Measurements from ENCODE around the gene RFPL1. TPM values are rescaled to one million over a fixed set of nuclear protein-coding genes. Genes with fewer than 3 reads are reported as not detected.

Gene RFPL1
- total and polyA plus RNA-seq, 2 experiments from 2014 or later, result not detected

- H3K4me2 ChIP-seq, result no peak overlapping the region
- H3K79me2 ChIP-seq, result no peaks in the 10 kb centered on the region
- peak; percentile 48 for DNase-seq (ENCODE audit: low spot score)
- no peaks in the 10 kb centered on the region for H3K9me2 ChIP-seq (replicated peaks; ENCODE audit: insufficient read depth)
- 74% methylated on average over 2 of the region's 2 CpGs for WGBS (ENCODE audit: low lambda C conversion rate, missing lambda C conversion rate)
- H3K36me3 ChIP-seq (replicated peaks; ENCODE audit: insufficient read depth, low read depth), result no peaks in the 10 kb centered on the region
- H3K9me3 ChIP-seq (ENCODE audit: low read depth), result no peaks in the 10 kb centered on the region
- H2AFZ ChIP-seq, result no peak overlapping the region
- no peak overlapping the region for H3K4me3 ChIP-seq
- TF ChIP-seq, protein P1, sequence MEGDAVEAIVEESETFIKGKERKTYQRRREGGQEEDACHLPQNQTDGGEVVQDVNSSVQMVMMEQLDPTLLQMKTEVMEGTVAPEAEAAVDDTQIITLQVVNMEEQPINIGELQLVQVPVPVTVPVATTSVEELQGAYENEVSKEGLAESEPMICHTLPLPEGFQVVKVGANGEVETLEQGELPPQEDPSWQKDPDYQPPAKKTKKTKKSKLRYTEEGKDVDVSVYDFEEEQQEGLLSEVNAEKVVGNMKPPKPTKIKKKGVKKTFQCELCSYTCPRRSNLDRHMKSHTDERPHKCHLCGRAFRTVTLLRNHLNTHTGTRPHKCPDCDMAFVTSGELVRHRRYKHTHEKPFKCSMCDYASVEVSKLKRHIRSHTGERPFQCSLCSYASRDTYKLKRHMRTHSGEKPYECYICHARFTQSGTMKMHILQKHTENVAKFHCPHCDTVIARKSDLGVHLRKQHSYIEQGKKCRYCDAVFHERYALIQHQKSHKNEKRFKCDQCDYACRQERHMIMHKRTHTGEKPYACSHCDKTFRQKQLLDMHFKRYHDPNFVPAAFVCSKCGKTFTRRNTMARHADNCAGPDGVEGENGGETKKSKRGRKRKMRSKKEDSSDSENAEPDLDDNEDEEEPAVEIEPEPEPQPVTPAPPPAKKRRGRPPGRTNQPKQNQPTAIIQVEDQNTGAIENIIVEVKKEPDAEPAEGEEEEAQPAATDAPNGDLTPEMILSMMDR (IDR thresholded peaks at IDR 0.05; ENCODE audit: poor library complexity), result no peak
- TF ChIP-seq EZH2phosphoT487 (IDR thresholded peaks at IDR 0.05; ENCODE audit: low read depth, severe bottlenecking, unreplicated experiment), result no peak
- no peaks in the 10 kb centered on the region for H4K20me1 ChIP-seq (ENCODE audit: insufficient read depth, poor library complexity, severe bottlenecking)
- H3K27ac ChIP-seq, result peak overlapping the region; percentile 65
- no peaks in the 10 kb centered on the region for H3K27me3 ChIP-seq
- H3K4me1 ChIP-seq (ENCODE audit: insufficient read depth), result peaks cover 13% of the 10 kb centered on the region
Observed at GRCh38 chr22:29393019-29393608, 45.3 kb upstream of the RFPL1 start.

- no peak overlapping the region for H3K4me3 ChIP-seq
- H3K4me1 ChIP-seq (ENCODE audit: insufficient read depth), result peaks cover 7% of the 10 kb centered on the region
- no peak overlapping the region for H3K27ac ChIP-seq
- no peak overlapping the region for H2AFZ ChIP-seq
- no peaks in the 10 kb centered on the region for H3K36me3 ChIP-seq (replicated peaks; ENCODE audit: insufficient read depth, low read depth)
- TF ChIP-seq EZH2 (IDR thresholded peaks at IDR 0.05; ENCODE audit: borderline replicate concordance), result no peak
- TF ChIP-seq, protein P1 (IDR thresholded peaks at IDR 0.05; ENCODE audit: poor library complexity), result peak; percentile 88
- TF ChIP-seq EZH2phosphoT487 (IDR thresholded peaks at IDR 0.05; ENCODE audit: low read depth, severe bottlenecking, unreplicated experiment), result no peak
- WGBS (ENCODE audit: low lambda C conversion rate, missing lambda C conversion rate), result 12% methylated on average over 10 of the region's 10 CpGs
- no peaks in the 10 kb centered on the region for H3K9me2 ChIP-seq (replicated peaks; ENCODE audit: insufficient read depth)
- H4K20me1 ChIP-seq (ENCODE audit: insufficient read depth, poor library complexity, severe bottlenecking), result no peaks in the 10 kb centered on the region
- H3K9me3 ChIP-seq (ENCODE audit: low read depth), result no peaks in the 10 kb centered on the region
- no peaks in the 10 kb centered on the region for H3K27me3 ChIP-seq
- DNase-seq (ENCODE audit: low spot score), result peak; percentile 89
- H3K79me2 ChIP-seq, result no peaks in the 10 kb centered on the region
- H3K4me2 ChIP-seq, result no peak overlapping the region
Observed at GRCh38 chr22:29394931-29395581, 43.3 kb upstream of the RFPL1 start.

DNA sequence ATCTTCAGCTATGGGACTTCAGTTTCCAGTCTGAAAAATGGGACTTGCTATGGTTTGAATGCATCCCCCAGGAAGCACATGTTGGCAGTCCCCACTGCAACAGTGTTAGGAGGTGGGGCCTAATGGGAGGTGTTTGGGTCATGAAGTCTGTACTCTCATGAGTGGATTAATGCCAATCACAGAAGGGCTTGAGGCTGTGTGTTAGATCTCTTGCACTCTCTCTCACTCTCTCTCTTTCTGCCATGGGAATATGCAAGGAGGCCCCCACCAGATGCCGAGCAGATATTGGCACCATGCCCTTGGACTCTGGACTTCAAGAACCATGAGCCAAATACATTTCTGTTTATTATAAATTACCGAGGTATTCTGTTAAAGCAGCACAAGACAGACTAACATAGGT lies 42.3 kb upstream of the RFPL1 start:
- Histone ChIP-seq H3K9me2 (replicated peaks; ENCODE audit: insufficient read depth) (no peaks in the 10 kb centered on the region), H3K4me2 (no peak overlapping the region), H3K79me2 (no peaks in the 10 kb centered on the region), H3K27me3 (no peaks in the 10 kb centered on the region), H2AFZ (no peak overlapping the region), H3K4me3 (no peak overlapping the region), H3K9me3 (ENCODE audit: low read depth) (no peaks in the 10 kb centered on the region), H4K20me1 (ENCODE audit: insufficient read depth, poor library complexity, severe bottlenecking) (no peaks in the 10 kb centered on the region), H3K4me1 (ENCODE audit: insufficient read depth) (peaks cover 7% of the 10 kb centered on the region), H3K36me3 (replicated peaks; ENCODE audit: insufficient read depth, low read depth) (no peaks in the 10 kb centered on the region), H3K27ac (no peak overlapping the region)
- WGBS (ENCODE audit: low lambda C conversion rate, missing lambda C conversion rate), result 55% methylated on average over 2 of the region's 2 CpGs
- no peak for TF ChIP-seq EZH2phosphoT487 (IDR thresholded peaks at IDR 0.05; ENCODE audit: low read depth, severe bottlenecking, unreplicated experiment)
- TF ChIP-seq EZH2 (IDR thresholded peaks at IDR 0.05; ENCODE audit: borderline replicate concordance), result no peak
- TF ChIP-seq, protein P1 (IDR thresholded peaks at IDR 0.05; ENCODE audit: poor library complexity), result no peak
- no peak for DNase-seq (ENCODE audit: low spot score)
